Rectal smooth muscle tissue (tissue), 1 donor: ENCODE measurements around the gene GGACT.

Experiments
- H3K27ac ChIP-seq: one replicate; pipeline ENCODE4 v1.7.0; 2013; ENCODE audit warnings: low read depth, low read length, inconsistent platforms
- H3K27me3 ChIP-seq: one replicate; pipeline ENCODE4 v1.7.0; 2013; ENCODE audit warnings: low read length; ENCODE audit not compliant: control insufficient read depth, insufficient read depth
- H3K36me3 ChIP-seq: one replicate; pipeline ENCODE4 v1.7.0; 2013; ENCODE audit warnings: low read length; ENCODE audit not compliant: control insufficient read depth, insufficient read depth
- H3K4me1 ChIP-seq: one replicate; pipeline ENCODE4 v1.7.0; 2013; ENCODE audit warnings: low read length; ENCODE audit not compliant: control insufficient read depth, insufficient read depth
- H3K4me3 ChIP-seq: one replicate; pipeline ENCODE4 v1.7.0; 2013; ENCODE audit warnings: low read length
- H3K9ac ChIP-seq: one replicate; pipeline ENCODE4 v1.7.0; 2013; ENCODE audit warnings: low read length

GGACT gene

GRCh38 chr13:100521851-100522617 is 66.6 kb downstream of the GGACT start:
- no peak overlapping the region for H3K27ac ChIP-seq
- peaks cover 3% of the 10 kb centered on the region for H3K36me3 ChIP-seq
- no peak overlapping the region for H3K4me3 ChIP-seq
- no peaks in the 10 kb centered on the region for H3K27me3 ChIP-seq
- H3K4me1 ChIP-seq = no peaks in the 10 kb centered on the region
- H3K9ac ChIP-seq = no peak overlapping the region

GRCh38 chr13:100520936-100521850 is 67.4 kb downstream of the GGACT start:
- no peak overlapping the region for H3K4me3 ChIP-seq
- no peak overlapping the region for H3K27ac ChIP-seq
- no peaks in the 10 kb centered on the region for H3K27me3 ChIP-seq
- no peaks in the 10 kb centered on the region for H3K36me3 ChIP-seq
- H3K4me1 ChIP-seq = no peaks in the 10 kb centered on the region
- H3K9ac ChIP-seq = no peak overlapping the region

GRCh38 chr13:100519626-100520025 is 69.0 kb downstream of the GGACT start:
- Histone ChIP-seq H3K27ac (no peak overlapping the region), H3K4me1 (no peaks in the 10 kb centered on the region), H3K9ac (no peak overlapping the region)

GRCh38 chr13:100518394-100519062 is 70.1 kb downstream of the GGACT start:
- no peak overlapping the region for H3K9ac ChIP-seq
- no peaks in the 10 kb centered on the region for H3K4me1 ChIP-seq
- no peak overlapping the region for H3K4me3 ChIP-seq
- H3K27ac ChIP-seq = no peak overlapping the region
- H3K27me3 ChIP-seq = no peaks in the 10 kb centered on the region
- no peaks in the 10 kb centered on the region for H3K36me3 ChIP-seq

More at GRCh38 chr13:100519626-100520025, 69.0 kb downstream of the GGACT start:
- Histone ChIP-seq H3K27me3 (no peaks in the 10 kb centered on the region), H3K4me3 (no peak overlapping the region), H3K36me3 (no peaks in the 10 kb centered on the region)

- no peaks in the 10 kb centered on the region for H3K36me3 ChIP-seq
- no peak overlapping the region for H3K9ac ChIP-seq
- H3K4me1 ChIP-seq = no peaks in the 10 kb centered on the region
- no peaks in the 10 kb centered on the region for H3K27me3 ChIP-seq
- H3K4me3 ChIP-seq = no peak overlapping the region
- no peak overlapping the region for H3K27ac ChIP-seq
Observed at GRCh38 chr13:100517728-100518127, 70.9 kb downstream of the GGACT start.

- H3K9ac ChIP-seq = no peak overlapping the region
- H3K4me3 ChIP-seq = no peak overlapping the region
- H3K4me1 ChIP-seq = no peaks in the 10 kb centered on the region
- no peak overlapping the region for H3K27ac ChIP-seq
- H3K36me3 ChIP-seq = no peaks in the 10 kb centered on the region
- H3K27me3 ChIP-seq = no peaks in the 10 kb centered on the region
Observed at GRCh38 chr13:100517135-100517534, 71.5 kb downstream of the GGACT start.

- Histone ChIP-seq H3K9ac (no peak overlapping the region), H3K4me3 (no peak overlapping the region), H3K36me3 (no peaks in the 10 kb centered on the region), H3K4me1 (no peaks in the 10 kb centered on the region), H3K27me3 (no peaks in the 10 kb centered on the region), H3K27ac (no peak overlapping the region)
Observed at GRCh38 chr13:100515410-100515800, 73.2 kb downstream of the GGACT start.

- H3K36me3 ChIP-seq = no peaks in the 10 kb centered on the region
- no peaks in the 10 kb centered on the region for H3K27me3 ChIP-seq
- no peak overlapping the region for H3K27ac ChIP-seq
- no peak overlapping the region for H3K9ac ChIP-seq
- no peak overlapping the region for H3K4me3 ChIP-seq
- H3K4me1 ChIP-seq = no peaks in the 10 kb centered on the region
Observed at GRCh38 chr13:100514788-100515409, 73.7 kb downstream of the GGACT start.

GRCh38 chr13:100513987-100514670 is 74.5 kb downstream of the GGACT start:
- Histone ChIP-seq H3K9ac (no peak overlapping the region), H3K4me3 (no peak overlapping the region), H3K36me3 (no peaks in the 10 kb centered on the region), H3K4me1 (no peaks in the 10 kb centered on the region), H3K27me3 (no peaks in the 10 kb centered on the region), H3K27ac (no peak overlapping the region)

- Histone ChIP-seq H3K4me1 (no peaks in the 10 kb centered on the region), H3K9ac (no peak overlapping the region), H3K36me3 (no peaks in the 10 kb centered on the region), H3K4me3 (no peak overlapping the region), H3K27ac (no peak overlapping the region), H3K27me3 (no peaks in the 10 kb centered on the region)
Observed at GRCh38 chr13:100513171-100513570, 75.4 kb downstream of the GGACT start.

- Histone ChIP-seq H3K27ac (no peak overlapping the region), H3K4me3 (no peak overlapping the region), H3K4me1 (no peaks in the 10 kb centered on the region), H3K27me3 (no peaks in the 10 kb centered on the region), H3K36me3 (no peaks in the 10 kb centered on the region), H3K9ac (no peak overlapping the region)
Observed at GRCh38 chr13:100512422-100512821, 76.2 kb downstream of the GGACT start.
